T-helper 2 cell (primary cell): Measurements from ENCODE around the gene SMIM28.
A peak's percentile ranks its signal among the peaks of the same experiment; 100 is the strongest.
"Not testable (repeated sequence)": the region's sequence is repeated elsewhere in the genome, so short reads cannot be mapped to it uniquely, and the experiment has no call there.

Experiments used
- DNase-seq, 5 experiments: peaks; one replicate each; pipeline versions ENCODE4 v3.0.0 to v3.0.0-alpha.2; 2012 to 2022

Gene SMIM28

DNA sequence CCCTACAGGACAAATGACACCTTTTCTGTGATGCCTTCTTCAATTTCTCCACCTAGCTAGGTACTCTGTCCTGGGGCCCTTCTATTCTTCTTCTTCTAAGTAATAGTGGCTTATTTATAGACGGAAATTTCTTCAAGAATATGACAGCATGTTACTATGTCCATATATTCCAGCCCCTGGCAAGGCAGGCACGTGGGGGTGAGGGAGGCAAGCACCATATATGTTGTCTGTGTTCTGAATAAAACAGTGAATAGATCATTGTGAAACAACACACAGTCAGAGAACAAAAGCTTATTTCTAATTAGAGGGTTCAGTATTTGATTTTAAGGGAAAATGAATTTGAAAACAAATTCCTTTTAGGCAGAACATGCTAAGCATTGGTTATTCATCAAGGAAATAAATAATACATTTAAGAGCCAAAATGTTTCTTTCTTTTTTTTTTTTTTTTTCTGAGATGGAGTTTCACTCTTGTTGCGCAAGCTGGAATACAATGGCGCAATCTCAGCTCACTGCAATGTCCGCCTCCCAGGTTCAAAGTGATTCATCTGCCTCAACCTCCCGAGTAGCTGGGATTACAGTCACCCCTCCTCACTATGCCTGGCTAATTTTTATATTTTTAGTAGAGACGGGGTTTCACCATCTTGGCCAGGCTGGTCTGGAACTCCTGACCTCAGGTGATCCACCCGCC lies 32.5 kb downstream of the SMIM28 start:
- DNase-seq = no peak

- peak in 1 of 5 experiments; percentile 85 for DNase-seq
Observed at GRCh38 chr6:138410972-138411880, 33.5 kb downstream of the SMIM28 start.

DNA sequence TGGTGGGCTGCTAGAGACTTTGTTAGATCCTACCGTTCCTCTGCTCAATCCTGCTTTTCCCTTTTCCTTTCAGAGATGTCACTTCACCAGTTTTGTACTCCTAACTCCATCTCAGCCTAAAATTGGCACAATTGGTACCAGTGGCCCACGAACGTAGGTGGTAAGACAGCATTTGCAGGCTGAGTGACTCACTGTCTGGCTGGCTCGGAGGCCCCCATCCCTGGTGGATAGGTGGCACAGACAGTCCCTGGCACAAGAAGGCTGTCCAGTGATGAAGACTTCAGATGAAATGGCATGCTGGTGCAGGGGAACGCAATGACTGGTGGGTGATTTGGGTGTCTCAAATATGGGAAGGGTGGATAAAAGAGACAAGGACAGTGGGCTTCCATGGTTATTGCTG lies 37.4 kb downstream of the SMIM28 start:
- DNase-seq = no peak

DNA sequence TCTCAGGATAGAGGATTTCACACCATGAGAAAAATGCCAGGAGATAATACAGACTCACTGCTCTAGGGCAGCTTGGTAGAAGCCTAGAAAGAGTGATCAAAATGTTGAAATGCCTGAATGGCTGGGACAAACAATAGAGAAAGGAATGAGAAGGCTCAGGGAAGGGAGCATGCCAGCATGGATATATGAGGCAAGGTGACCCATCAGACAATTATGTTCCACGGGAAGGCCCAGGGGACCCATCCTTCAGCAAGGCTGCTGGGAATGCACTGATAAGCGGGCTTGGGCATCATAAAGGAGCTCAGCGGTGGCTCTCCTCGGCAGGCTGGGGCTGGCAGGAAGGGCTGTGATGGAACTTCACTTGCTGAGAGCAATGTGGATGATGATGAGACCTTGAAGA lies 38.5 kb downstream of the SMIM28 start:
- no peak for DNase-seq

GRCh38 chr6:138417493-138418117 lies 39.9 kb downstream of the SMIM28 start:
- no peak for DNase-seq

DNA sequence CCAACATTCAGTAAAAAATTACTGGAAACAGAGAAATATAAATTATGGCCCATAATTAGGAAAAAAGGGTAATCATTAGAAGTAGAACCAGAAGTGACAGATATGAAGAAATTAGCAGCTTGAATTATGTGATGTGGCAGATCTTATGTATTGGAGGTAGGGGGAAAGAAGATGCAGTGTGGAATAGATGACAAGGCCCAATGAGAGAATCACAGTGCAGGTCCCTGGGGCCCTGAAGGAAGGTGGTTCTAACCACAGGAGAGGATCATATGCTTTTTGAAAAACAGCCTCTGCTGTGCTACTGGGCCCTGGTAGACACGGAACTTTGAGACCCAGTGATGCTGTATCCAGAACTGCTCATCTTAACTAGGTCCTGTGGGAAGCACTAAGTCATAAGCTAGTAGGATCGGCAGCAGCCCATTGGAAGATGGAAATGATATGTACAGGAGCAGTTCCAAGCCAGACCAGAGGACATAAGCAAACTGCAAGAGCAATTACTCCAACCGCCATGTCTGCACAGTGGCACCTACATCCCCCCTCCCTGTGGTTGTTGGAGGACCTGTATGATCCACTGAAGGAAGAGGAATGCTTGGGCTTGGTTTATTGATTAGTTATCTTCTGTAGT lies 40.5 kb downstream of the SMIM28 start:
- no peak for DNase-seq

DNA sequence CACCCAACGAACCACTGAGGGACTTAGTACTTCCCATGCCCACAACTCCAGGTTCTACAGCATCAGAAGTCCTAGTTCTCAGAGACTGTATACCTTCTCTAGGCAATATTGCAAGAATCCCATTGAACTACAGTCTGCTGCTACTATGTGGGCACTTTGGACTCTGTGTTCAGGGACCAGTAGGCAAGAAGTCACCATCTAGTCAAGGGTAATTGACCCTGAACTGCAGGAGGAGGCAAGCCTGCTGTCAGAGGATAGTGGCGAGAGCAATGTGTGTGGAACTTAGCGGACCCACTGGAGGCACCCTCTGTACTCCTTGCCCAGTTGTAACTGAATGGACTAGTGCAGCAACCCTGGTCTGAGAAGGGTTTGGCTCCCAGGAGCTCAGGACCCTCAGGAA lies 42.1 kb downstream of the SMIM28 start:
- DNase-seq = no peak

DNA sequence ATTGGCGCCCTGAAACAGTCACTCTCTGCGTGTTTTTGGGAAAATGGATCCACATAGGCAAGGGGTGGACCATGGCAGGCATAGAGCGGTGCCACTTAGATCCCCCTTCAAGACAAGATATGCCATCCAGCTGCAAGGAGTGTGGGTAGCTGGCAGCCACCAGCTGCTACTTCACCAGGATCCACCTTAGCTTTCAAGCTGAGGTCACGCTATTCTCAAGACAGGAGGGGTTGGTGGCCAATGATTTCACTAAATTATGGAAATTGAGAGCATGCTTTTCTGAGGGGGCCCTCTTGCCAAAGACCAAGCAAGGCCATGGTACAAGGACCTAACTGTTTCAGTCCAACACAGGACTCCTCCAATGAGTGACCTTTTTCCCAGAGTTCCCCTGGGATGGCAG lies 42.7 kb downstream of the SMIM28 start:
- no peak for DNase-seq

- DNase-seq = no peak
Observed at GRCh38 chr6:138421089-138421488, 43.4 kb downstream of the SMIM28 start.

GRCh38 chr6:138421608-138422007 lies 43.9 kb downstream of the SMIM28 start:
- DNase-seq = no peak

DNA sequence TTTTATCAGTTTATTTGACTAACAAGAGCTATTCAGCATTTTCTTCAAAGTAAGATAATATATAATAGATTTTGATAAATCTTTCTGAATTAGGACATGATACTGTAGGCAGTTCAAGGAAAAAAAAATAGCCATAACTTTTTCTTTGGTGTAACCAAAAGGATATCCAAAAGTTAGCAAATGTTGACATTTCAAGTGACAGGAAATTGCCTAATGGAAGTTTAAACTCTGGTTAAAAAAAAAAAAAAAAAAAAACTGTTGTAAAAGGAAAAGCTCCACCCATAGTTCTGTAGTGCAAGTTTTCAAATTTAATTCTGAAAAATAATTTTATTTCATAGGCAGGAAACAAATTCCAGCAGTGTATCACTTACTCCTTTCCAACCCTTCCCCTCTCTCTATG lies 45.2 kb downstream of the SMIM28 start:
- DNase-seq = no peak

DNA sequence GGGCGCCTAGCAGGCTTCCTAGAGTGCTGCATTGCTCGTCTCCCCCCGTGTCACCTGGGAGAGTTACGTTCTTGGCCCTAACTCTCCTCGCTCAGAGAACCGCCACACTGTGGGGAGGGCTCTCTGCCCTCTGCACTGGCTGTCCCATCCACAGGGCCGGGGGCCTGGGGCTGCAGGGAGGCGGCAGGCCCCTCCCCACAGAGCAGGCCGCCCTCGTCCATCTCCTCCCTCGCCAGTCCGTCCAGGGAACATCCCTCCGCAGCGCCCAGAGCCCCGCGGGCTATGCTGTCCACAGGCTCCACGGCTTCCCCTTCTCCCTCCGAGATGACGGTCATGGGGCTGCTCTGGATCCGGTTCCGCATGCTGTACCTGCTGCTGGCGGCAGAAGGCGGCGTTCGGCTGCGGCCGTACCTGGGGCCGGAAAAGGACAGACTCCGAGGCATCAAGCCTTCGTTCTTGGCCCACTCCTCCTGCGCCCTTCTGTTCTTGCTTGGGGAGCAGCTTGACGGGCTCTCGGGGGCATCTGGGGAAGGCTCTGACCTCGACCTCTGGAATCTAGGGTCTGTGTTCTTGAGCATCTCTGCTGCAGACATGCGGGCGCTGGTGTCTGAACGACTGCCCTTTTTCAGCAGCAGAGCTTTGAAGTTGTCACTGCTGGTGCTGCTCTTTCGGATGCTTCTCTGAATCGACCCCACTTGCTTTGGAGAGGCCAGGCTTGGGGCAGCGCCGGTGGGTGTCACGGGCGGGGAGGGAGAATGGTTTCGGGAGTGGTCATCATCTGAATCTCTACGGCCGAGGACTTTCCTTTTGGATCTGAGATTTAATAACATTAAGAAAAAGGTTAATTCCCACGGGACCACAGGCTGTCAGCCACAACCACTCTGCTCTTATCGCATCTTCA lies 46.5 kb downstream of the SMIM28 start:
- DNase-seq = no peak

- DNase-seq = not testable (repeated sequence)
Observed at GRCh38 chr6:138425256-138425655, 47.6 kb downstream of the SMIM28 start.

- DNase-seq = no peak
Observed at GRCh38 chr6:138426500-138427123, 48.9 kb downstream of the SMIM28 start.

DNA sequence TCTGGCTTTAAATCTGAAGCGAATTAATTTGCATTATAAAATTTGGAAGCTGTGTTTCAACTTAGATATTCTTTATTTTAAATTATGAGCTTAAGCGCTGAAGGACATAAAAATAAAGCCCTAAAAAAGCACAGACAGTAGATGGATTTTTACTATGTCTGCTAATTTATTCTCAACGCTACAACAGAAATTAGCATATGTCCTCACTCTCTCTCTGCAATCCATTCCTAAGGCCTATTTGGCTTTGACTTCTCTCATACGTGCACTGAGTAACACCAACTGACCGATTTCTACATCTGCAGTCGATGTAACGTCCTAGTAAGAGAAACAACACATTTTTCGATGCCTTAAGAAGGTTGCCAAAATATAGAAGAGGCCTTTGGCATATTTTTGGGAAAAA lies 50.0 kb downstream of the SMIM28 start:
- no peak for DNase-seq

GRCh38 chr6:138428944-138429598 lies 51.4 kb downstream of the SMIM28 start:
- DNase-seq = peak in 2 of 5 experiments; percentile 11 to 64

DNA sequence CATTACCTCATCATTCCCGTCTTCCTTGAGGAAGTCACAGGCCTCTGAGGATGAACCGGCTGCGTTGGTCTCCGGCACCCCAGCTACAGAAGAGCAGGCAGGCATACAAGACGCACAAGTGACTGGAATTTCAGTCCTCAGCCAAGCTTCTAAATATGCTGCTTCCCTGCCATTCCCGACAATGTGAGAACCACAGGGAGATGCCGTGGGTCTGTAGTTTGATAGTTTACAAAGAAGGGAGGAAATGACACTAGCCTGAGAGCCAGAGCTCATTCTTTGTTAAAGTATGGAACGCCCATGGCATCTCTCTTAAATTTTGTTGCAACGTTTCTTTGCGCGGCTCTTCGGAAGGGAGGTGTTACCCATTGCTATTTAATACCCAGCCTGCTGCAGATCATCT lies 52.1 kb downstream of the SMIM28 start:
- DNase-seq = no peak

DNA sequence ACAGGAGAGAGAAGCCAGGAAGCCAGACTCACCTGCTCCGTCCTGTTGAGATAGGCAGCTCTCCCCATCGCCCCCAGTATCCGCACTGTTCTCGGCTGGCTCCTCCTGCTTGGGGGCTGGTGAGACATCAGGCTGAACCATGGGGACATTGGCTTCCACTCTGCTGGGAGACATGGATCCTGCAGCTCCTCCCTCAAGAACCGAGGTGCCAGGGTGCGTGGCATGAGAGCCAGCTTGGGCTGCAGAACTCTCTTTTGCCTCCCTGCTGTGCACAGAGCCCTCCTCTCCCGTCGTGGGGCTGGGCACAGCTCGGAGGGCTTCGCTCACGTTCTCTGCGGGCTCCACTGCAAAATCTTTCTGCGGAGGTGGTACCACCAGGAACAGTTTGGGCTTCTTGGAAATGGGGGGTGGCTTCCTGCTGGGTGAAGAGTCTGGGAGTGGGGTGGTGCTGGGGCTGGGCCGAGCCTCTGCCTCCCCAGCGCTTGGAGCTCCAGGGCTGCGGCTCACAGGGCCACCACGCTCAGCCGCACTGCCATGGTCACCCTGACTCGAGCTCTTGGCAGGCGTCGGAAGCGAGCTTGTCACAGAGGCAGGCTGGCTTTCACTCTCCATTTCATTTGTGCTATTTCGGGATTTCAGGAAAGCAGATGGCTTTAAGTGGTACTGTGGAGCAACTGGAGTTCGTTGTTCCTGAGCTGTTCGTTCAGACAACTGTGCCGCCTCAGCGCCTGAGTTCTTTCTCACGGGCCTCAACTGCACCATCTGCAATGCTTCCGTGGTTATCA lies 52.8 kb downstream of the SMIM28 start:
- DNase-seq = no peak

DNA sequence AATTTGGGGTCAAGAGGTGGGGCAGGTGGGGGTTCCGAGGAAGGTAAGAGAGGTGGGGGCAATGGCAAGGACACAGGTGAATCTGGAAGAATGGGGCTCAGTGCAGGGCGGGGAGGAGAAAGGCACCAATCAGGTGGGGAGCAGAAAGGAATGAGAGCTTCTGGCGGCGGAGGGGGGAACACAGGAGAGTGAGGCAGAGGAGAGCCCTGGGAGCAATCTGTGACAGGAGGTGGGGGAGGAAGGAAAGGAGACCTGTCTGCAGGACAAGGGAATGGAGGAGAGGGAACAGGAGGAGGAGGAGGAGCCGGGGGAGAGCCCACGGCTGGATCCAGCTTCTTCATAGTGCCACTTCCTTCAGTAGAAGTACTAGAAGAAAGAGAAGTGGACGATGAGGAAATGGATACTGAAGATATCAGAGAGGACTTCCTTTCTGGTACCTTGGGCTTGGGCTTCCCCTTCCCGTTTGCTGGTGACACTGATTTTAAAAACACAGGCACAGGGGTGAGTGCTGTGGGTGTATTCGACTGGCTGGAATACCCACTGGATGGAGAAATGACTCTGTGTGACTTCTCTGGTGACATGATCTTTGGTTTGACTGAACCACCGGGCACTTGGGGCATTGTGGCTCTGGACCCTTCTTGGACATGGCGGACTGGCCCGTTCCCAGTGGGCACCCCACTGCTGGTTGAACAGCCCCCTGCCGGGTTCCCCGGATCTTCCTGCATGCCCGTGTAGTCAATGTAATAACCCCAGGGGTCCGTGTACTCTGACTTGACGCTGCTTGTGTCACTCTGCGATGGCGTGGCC lies 53.8 kb downstream of the SMIM28 start:
- no peak for DNase-seq

GRCh38 chr6:138432063-138432356 lies 54.3 kb downstream of the SMIM28 start:
- no peak for DNase-seq
